ENCODE data around the gene IGFBP2.

- TF ChIP-seq CTCF (IDR thresholded peaks at IDR 0.05; ENCODE audit: insufficient read depth, low read length, poor library complexity, severe bottlenecking) (no peak), EZH2phosphoT487 (conservative IDR thresholded peaks at IDR 0.05; ENCODE audit: low read length) (no peak)
Measured at GRCh38 chr2:216604458-216604857, 28.8 kb upstream of the IGFBP2 start.
